ENCODE data around the gene PTPRM.

- TF ChIP-seq, protein P1, sequence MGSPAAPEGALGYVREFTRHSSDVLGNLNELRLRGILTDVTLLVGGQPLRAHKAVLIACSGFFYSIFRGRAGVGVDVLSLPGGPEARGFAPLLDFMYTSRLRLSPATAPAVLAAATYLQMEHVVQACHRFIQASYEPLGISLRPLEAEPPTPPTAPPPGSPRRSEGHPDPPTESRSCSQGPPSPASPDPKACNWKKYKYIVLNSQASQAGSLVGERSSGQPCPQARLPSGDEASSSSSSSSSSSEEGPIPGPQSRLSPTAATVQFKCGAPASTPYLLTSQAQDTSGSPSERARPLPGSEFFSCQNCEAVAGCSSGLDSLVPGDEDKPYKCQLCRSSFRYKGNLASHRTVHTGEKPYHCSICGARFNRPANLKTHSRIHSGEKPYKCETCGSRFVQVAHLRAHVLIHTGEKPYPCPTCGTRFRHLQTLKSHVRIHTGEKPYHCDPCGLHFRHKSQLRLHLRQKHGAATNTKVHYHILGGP (tag by site-specific recombination; IDR thresholded peaks at IDR 0.05) = no peak
- no peak for TF ChIP-seq PRDM1 (tag by site-specific recombination; IDR thresholded peaks at IDR 0.05)
- TF ChIP-seq CTCF (tag by site-specific recombination; IDR thresholded peaks at IDR 0.05) = no peak
- TF ChIP-seq BCL11A (tag by site-specific recombination; IDR thresholded peaks at IDR 0.05; ENCODE audit: low read depth) = no peak
- TF ChIP-seq TCF7L2 (IDR thresholded peaks at IDR 0.05; ENCODE audit: borderline replicate concordance, low read depth, low read length) = no peak
Measured at GRCh38 chr18:7807936-7808453, 240.9 kb downstream of the PTPRM start.

Data from HEK293 (cell line).